ENCODE data around the gene S1PR1. TPM values are rescaled to one million over a fixed set of nuclear protein-coding genes. Genes with fewer than 3 reads are reported as not detected.
"Not testable (repeated sequence)": the region's sequence is repeated elsewhere in the genome, so short reads cannot be mapped to it uniquely, and the experiment has no call there.

Gene S1PR1
- 4.1 and 5.7 TPM in 2 replicates for polyA plus RNA-seq (2013)

GRCh38 chr1:101236516-101237228 is at the start of gene S1PR1:
Gene S1PR1 (plus strand): TSS chr1:101237019. CDS start chr1:101238985, 1,966 bp downstream.
- Histone ChIP-seq H3K9ac (ENCODE audit: low read length) (no peak within 1 kb of the TSS), H3K9me3 (ENCODE audit: insufficient read depth, low read depth, low read length) (no peaks in the 10 kb centered on the region), H3K4me2 (ENCODE audit: low read length) (peak within 1 kb of the TSS; percentile 86), H2BK120ac (ENCODE audit: insufficient read depth, low read length, poor library complexity) (no peak within 1 kb of the TSS), H3K79me1 (ENCODE audit: low read length) (no peaks in the 10 kb centered on the region), H3K79me2 (ENCODE audit: control insufficient read depth, insufficient read depth, low read length, poor library complexity) (no peaks in the 10 kb centered on the region), H3K18ac (ENCODE audit: low read length) (no peak within 1 kb of the TSS), H3K36me3 (ENCODE audit: control insufficient read depth in 1 of 2, insufficient read depth in 2 of 2, low read length in 2 of 2) (no peaks in the 10 kb centered on the region), H3K4me1 (ENCODE audit: control insufficient read depth in 1 of 2, insufficient read depth in 2 of 2, low read length in 2 of 2) (peaks cover 0 to 3% of the 10 kb centered on the region in 2 experiments), H3K27me3 (ENCODE audit: insufficient read depth, low read length) (peaks cover 16% of the 10 kb centered on the region), H3K27ac (ENCODE audit: low read depth, low read length) (no peak within 1 kb of the TSS), H4K8ac (ENCODE audit: low read depth, low read length) (no peak within 1 kb of the TSS), H3K4me3 (ENCODE audit: low read depth, low read length) (peak within 1 kb of the TSS; percentile 69), H2AK5ac (ENCODE audit: low read length) (no peak within 1 kb of the TSS), H4K91ac (ENCODE audit: low read depth, low read length) (no peak within 1 kb of the TSS), H2AFZ (ENCODE audit: insufficient read depth, low read length, poor library complexity) (peak within 1 kb of the TSS; percentile 45), H3K14ac (ENCODE audit: low read length) (no peak within 1 kb of the TSS), H2BK5ac (ENCODE audit: low read depth, low read length, poor library complexity) (no peak within 1 kb of the TSS), H3K4ac (ENCODE audit: low read depth, low read length) (no peak within 1 kb of the TSS), H2BK12ac (ENCODE audit: low read length) (no peak within 1 kb of the TSS), H3K23ac (ENCODE audit: low read length) (no peak within 1 kb of the TSS), H4K12ac (ENCODE audit: low read depth, low read length) (no peak within 1 kb of the TSS)
- peak in 1 of 2 donors; percentile 39 for DNase-seq
- no CpG with 5 or more reads among the region's 46 CpGs for WGBS (ENCODE audit: extremely low coverage, insufficient coverage, insufficient read length)

GRCh38 chr1:101187297-101187696 is 49.5 kb upstream of the S1PR1 start:
- no peak for DNase-seq
- no peak overlapping the region for H2AK5ac ChIP-seq (ENCODE audit: low read length)
- no peak overlapping the region for H3K27ac ChIP-seq (ENCODE audit: low read depth, low read length)
- no peak overlapping the region for H3K9ac ChIP-seq (ENCODE audit: low read length)
- no peaks in the 10 kb centered on the region for H3K4me1 ChIP-seq (ENCODE audit: control insufficient read depth in 1 of 2, insufficient read depth in 2 of 2, low read length in 2 of 2)
- H3K27me3 ChIP-seq (ENCODE audit: insufficient read depth, low read length) = no peaks in the 10 kb centered on the region
- no peaks in the 10 kb centered on the region for H3K79me1 ChIP-seq (ENCODE audit: low read length)
- H3K4me2 ChIP-seq (ENCODE audit: low read length) = no peak overlapping the region
- no peak overlapping the region for H2BK12ac ChIP-seq (ENCODE audit: low read length)
- H2BK120ac ChIP-seq (ENCODE audit: insufficient read depth, low read length, poor library complexity) = no peak overlapping the region
- H3K9me3 ChIP-seq (ENCODE audit: insufficient read depth, low read depth, low read length) = no peaks in the 10 kb centered on the region
- no peak overlapping the region for H3K4me3 ChIP-seq (ENCODE audit: low read depth, low read length)
- H2AFZ ChIP-seq (ENCODE audit: insufficient read depth, low read length, poor library complexity) = no peak overlapping the region
- no peak overlapping the region for H4K91ac ChIP-seq (ENCODE audit: low read depth, low read length)
- H3K23ac ChIP-seq (ENCODE audit: low read length) = no peak overlapping the region
- H3K4ac ChIP-seq (ENCODE audit: low read depth, low read length) = no peak overlapping the region
- H3K18ac ChIP-seq (ENCODE audit: low read length) = no peak overlapping the region
- no peak overlapping the region for H2BK5ac ChIP-seq (ENCODE audit: low read depth, low read length, poor library complexity)
- H3K79me2 ChIP-seq (ENCODE audit: control insufficient read depth, insufficient read depth, low read length, poor library complexity) = no peaks in the 10 kb centered on the region
- no peak overlapping the region for H3K14ac ChIP-seq (ENCODE audit: low read length)
- no peaks in the 10 kb centered on the region for H3K36me3 ChIP-seq (ENCODE audit: control insufficient read depth in 1 of 2, insufficient read depth in 2 of 2, low read length in 2 of 2)
- no peak overlapping the region for H4K8ac ChIP-seq (ENCODE audit: low read depth, low read length)
- no peak overlapping the region for H4K12ac ChIP-seq (ENCODE audit: low read depth, low read length)

- Histone ChIP-seq H3K9ac (ENCODE audit: low read length) (no peak overlapping the region), H3K79me2 (ENCODE audit: control insufficient read depth, insufficient read depth, low read length, poor library complexity) (no peaks in the 10 kb centered on the region), H2BK120ac (ENCODE audit: insufficient read depth, low read length, poor library complexity) (no peak overlapping the region), H4K8ac (ENCODE audit: low read depth, low read length) (no peak overlapping the region), H3K79me1 (ENCODE audit: low read length) (no peaks in the 10 kb centered on the region), H3K4me3 (ENCODE audit: low read depth, low read length) (no peak overlapping the region), H2BK12ac (ENCODE audit: low read length) (no peak overlapping the region), H3K4me1 (ENCODE audit: control insufficient read depth in 1 of 2, insufficient read depth in 2 of 2, low read length in 2 of 2) (no peaks in the 10 kb centered on the region), H2AFZ (ENCODE audit: insufficient read depth, low read length, poor library complexity) (no peak overlapping the region), H4K91ac (ENCODE audit: low read depth, low read length) (no peak overlapping the region), H3K27me3 (ENCODE audit: insufficient read depth, low read length) (no peaks in the 10 kb centered on the region), H3K23ac (ENCODE audit: low read length) (no peak overlapping the region), H4K12ac (ENCODE audit: low read depth, low read length) (no peak overlapping the region), H3K36me3 (ENCODE audit: control insufficient read depth in 1 of 2, insufficient read depth in 2 of 2, low read length in 2 of 2) (no peaks in the 10 kb centered on the region), H2BK5ac (ENCODE audit: low read depth, low read length, poor library complexity) (no peak overlapping the region), H2AK5ac (ENCODE audit: low read length) (no peak overlapping the region), H3K27ac (ENCODE audit: low read depth, low read length) (no peak overlapping the region), H3K4ac (ENCODE audit: low read depth, low read length) (no peak overlapping the region), H3K18ac (ENCODE audit: low read length) (no peak overlapping the region), H3K9me3 (ENCODE audit: insufficient read depth, low read depth, low read length) (no peaks in the 10 kb centered on the region), H3K14ac (ENCODE audit: low read length) (no peak overlapping the region), H3K4me2 (ENCODE audit: low read length) (no peak overlapping the region)
- WGBS (ENCODE audit: extremely low coverage, insufficient coverage, insufficient read length) = no CpG with 5 or more reads among the region's 1 CpG
- no peak for DNase-seq
Measured at GRCh38 chr1:101188331-101188730, 48.5 kb upstream of the S1PR1 start.

- not testable (repeated sequence) for H3K18ac ChIP-seq (ENCODE audit: low read length); H3K4me2 ChIP-seq (ENCODE audit: low read length); H4K91ac ChIP-seq (ENCODE audit: low read depth, low read length); H3K4me1 ChIP-seq (ENCODE audit: control insufficient read depth in 1 of 2, insufficient read depth in 2 of 2, low read length in 2 of 2); H3K14ac ChIP-seq (ENCODE audit: low read length); H2BK120ac ChIP-seq (ENCODE audit: insufficient read depth, low read length, poor library complexity); H2AFZ ChIP-seq (ENCODE audit: insufficient read depth, low read length, poor library complexity); H2AK5ac ChIP-seq (ENCODE audit: low read length); H3K4ac ChIP-seq (ENCODE audit: low read depth, low read length); H3K9me3 ChIP-seq (ENCODE audit: insufficient read depth, low read depth, low read length); H3K27ac ChIP-seq (ENCODE audit: low read depth, low read length); H3K4me3 ChIP-seq (ENCODE audit: low read depth, low read length); DNase-seq; H4K8ac ChIP-seq (ENCODE audit: low read depth, low read length); H3K23ac ChIP-seq (ENCODE audit: low read length); H3K9ac ChIP-seq (ENCODE audit: low read length); H2BK5ac ChIP-seq (ENCODE audit: low read depth, low read length, poor library complexity); H3K79me2 ChIP-seq (ENCODE audit: control insufficient read depth, insufficient read depth, low read length, poor library complexity); H3K79me1 ChIP-seq (ENCODE audit: low read length); H2BK12ac ChIP-seq (ENCODE audit: low read length); H3K36me3 ChIP-seq (ENCODE audit: control insufficient read depth in 1 of 2, insufficient read depth in 2 of 2, low read length in 2 of 2); H3K27me3 ChIP-seq (ENCODE audit: insufficient read depth, low read length); H4K12ac ChIP-seq (ENCODE audit: low read depth, low read length)
Measured at GRCh38 chr1:101188968-101189367, 47.9 kb upstream of the S1PR1 start.
